ENCODE measurements around the gene SVIL.
A peak's percentile ranks its signal among the peaks of the same experiment; 100 is the strongest.

The SVIL gene

DNA sequence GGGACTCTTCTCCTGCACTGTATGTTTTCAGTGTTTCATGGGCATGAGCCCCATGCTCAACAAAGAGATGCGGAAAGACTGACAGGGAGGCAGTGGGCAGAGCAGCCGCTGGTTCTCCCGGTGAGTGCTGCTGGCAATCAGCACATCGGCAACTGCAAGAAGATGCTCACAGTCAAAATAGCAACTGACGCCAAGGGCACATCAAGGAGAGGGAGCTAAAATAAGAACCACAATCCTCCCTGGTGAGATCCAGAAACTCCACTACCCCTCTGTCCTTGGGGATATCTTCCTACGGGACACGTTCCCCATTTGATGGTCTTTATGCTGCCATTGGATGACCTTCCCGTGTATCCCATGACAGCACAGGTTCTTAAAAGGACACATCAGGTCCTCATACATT, 28.9 kb upstream of the SVIL start:
- H3K27ac Mint-ChIP-seq: no peak overlapping the region
- H3K9me3 Mint-ChIP-seq: no peaks in the 10 kb centered on the region
- H3K36me3 Mint-ChIP-seq (ENCODE audit: low read depth): no peaks in the 10 kb centered on the region
- no peak for DNase-seq (ENCODE audit: low spot score)
- no peak overlapping the region for H3K4me3 Mint-ChIP-seq
- H3K27me3 Mint-ChIP-seq (ENCODE audit: low read depth): peaks cover 14% of the 10 kb centered on the region
- H3K4me1 Mint-ChIP-seq (ENCODE audit: low read depth): peaks cover 11% of the 10 kb centered on the region

DNA sequence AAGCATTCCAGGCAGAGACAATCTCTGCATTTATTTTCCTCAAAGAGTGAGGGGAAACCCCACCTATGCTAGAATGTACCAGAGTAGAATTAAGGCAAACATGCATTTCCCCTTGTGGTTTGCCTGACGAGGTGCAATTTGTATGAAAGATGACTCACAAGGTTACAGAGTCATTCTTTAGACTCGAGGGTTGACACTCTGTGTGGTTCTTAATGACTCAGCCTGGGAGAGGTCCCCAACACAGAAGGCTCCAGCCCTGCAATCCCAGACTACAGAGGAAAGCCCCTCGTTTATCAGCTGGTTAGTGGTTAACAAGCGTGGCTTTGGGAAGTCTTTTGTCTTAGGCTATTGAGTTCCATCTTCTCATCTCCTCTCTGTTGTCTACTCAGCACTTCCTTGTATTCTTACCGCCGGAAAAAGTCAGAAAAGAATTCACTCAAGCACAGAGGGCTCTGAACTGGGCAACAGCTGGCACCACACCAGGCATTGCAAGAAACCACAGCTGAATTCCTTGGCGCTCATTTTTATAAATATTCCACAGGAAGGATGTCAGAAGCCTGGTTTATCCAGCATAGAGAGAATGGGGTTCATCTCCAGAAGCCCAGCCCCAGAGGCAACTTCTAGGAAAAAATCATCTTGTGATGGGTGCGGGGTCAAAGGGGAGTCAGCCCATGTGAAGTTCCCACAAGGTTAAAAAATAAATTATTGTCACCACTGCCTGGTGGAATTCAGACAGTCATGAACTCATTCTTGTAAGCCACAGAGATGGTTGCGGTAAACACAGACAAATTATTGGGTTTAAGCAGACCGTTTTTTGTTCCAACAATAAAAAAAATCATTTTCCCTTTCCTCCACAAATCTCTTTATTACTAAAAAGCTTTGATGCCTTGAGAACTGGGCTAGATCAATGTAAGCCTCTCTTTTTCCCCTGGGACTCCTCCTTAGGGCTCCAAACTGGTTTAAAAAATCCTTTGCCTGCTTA, 24.5 kb upstream of the SVIL start:
- Mint-ChIP-seq H3K27ac (peak overlapping the region; percentile 32), H3K27me3 (ENCODE audit: low read depth) (peaks cover 14% of the 10 kb centered on the region), H3K4me1 (ENCODE audit: low read depth) (peaks cover 13% of the 10 kb centered on the region), H3K36me3 (ENCODE audit: low read depth) (peaks cover 29% of the 10 kb centered on the region), H3K9me3 (peaks cover 21% of the 10 kb centered on the region), H3K4me3 (peak overlapping the region; percentile 58)
- peak; percentile 85 for DNase-seq (ENCODE audit: low spot score)

DNA sequence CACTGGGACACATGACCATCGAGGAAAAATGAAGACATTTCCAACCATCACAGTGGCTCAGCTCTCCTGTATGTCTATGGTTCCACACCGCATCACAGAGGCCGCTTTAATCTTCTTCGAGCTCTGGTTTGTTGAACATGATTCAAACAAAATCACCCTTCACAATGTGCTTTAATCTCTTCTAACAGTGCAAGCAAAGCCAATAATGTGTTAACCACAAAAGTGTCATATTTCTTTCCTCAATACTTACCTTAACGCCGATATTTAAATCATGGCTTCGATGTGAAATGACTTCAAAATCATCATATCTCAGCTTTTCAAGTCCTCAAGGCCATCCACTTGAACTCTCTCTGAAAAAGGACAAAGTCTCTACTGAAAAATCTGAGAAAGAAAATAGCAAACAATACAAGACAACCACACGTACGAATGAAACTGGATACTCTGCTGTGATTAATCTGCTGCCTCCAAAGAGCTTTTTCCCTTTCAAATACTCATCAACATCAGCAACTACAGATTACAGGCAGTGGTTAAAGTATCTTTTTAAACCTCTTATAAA, 23.0 kb upstream of the SVIL start:
- peaks cover 14% of the 10 kb centered on the region for H3K27me3 Mint-ChIP-seq (ENCODE audit: low read depth)
- H3K9me3 Mint-ChIP-seq: peaks cover 21% of the 10 kb centered on the region
- peaks cover 13% of the 10 kb centered on the region for H3K4me1 Mint-ChIP-seq (ENCODE audit: low read depth)
- H3K36me3 Mint-ChIP-seq (ENCODE audit: low read depth): peaks cover 29% of the 10 kb centered on the region
- no peak overlapping the region for H3K4me3 Mint-ChIP-seq
- no peak overlapping the region for H3K27ac Mint-ChIP-seq
- no peak for DNase-seq (ENCODE audit: low spot score)

DNA sequence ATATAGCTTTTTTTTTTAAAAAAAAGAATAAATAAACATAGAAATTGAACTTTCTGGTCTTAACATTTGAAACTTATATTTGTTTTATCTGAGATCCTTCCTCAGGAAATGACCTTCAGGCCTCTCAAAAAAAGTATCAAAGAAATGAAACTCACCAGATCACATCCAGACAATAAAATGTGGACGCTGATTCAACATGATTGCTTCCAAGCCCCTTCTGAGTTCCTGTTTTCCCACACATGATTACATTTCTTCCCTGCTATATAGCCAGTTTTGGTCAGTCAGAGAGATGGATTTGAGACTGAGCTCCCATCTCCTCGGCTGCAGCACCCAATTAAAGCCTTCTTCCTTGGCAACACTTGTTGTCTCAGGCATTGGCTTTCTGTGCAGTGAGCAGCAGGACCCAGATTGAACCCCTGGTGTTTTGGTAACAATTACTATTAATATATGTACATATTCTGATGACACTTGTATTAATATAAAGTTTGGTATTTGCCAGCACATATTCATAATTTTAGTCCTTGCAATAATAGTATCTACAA, 21.8 kb upstream of the SVIL start:
- H3K4me1 Mint-ChIP-seq (ENCODE audit: low read depth): peaks cover 20% of the 10 kb centered on the region
- peaks cover 9% of the 10 kb centered on the region for H3K27me3 Mint-ChIP-seq (ENCODE audit: low read depth)
- H3K4me3 Mint-ChIP-seq: no peak overlapping the region
- H3K36me3 Mint-ChIP-seq (ENCODE audit: low read depth): peaks cover 29% of the 10 kb centered on the region
- no peak for DNase-seq (ENCODE audit: low spot score)
- peaks cover 21% of the 10 kb centered on the region for H3K9me3 Mint-ChIP-seq
- H3K27ac Mint-ChIP-seq: no peak overlapping the region

DNA sequence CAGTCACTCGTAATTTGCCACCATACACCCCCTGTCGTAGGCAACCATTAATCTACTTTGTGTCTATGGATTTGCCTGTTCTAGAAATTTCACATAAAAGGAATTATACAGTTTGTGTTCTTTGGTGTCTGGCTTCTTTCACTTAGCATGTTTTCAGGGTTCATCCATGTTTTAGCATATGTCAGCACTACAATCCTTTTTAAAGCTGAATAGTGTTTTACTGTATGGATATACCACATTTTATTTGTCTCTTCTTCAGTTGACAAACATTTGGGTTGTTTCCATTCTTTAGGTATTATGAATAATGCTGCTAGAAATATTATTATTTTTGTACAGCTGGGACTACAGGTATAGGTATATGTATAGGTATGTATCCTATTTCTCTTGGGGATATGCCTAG, 17.4 kb upstream of the SVIL start:
- no peak overlapping the region for H3K27ac Mint-ChIP-seq
- H3K4me1 Mint-ChIP-seq (ENCODE audit: low read depth): peaks cover 34% of the 10 kb centered on the region

DNA sequence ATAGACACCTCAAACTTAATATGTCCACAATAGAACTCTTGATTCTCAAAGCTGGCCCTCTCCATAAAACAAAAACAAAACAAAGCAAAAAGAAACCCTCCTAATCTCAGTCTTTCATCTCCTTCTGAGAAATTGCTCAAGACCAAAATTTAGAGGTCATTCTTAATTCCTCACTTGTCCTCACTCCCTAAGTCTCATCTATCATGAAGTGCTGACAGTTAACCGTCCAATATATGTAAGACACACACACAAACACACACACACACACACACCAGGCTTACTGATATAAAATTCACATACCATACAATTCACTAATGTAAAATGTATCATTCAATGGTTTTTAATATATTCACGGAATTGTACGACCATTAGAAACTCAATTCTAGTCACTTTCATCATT, 17.0 kb upstream of the SVIL start:
- Mint-ChIP-seq H3K4me3 (no peak overlapping the region), H3K4me1 (ENCODE audit: low read depth) (peaks cover 38% of the 10 kb centered on the region), H3K36me3 (ENCODE audit: low read depth) (peaks cover 15% of the 10 kb centered on the region), H3K9me3 (peaks cover 8% of the 10 kb centered on the region), H3K27me3 (ENCODE audit: low read depth) (peaks cover 7% of the 10 kb centered on the region), H3K27ac (no peak overlapping the region)
- DNase-seq (ENCODE audit: low spot score): no peak

More for the DNA sequence above, 17.4 kb upstream of the SVIL start:
- DNase-seq (ENCODE audit: low spot score): no peak
- Mint-ChIP-seq H3K36me3 (ENCODE audit: low read depth) (peaks cover 19% of the 10 kb centered on the region), H3K27me3 (ENCODE audit: low read depth) (peaks cover 7% of the 10 kb centered on the region), H3K4me3 (no peak overlapping the region), H3K9me3 (peaks cover 12% of the 10 kb centered on the region)

DNA sequence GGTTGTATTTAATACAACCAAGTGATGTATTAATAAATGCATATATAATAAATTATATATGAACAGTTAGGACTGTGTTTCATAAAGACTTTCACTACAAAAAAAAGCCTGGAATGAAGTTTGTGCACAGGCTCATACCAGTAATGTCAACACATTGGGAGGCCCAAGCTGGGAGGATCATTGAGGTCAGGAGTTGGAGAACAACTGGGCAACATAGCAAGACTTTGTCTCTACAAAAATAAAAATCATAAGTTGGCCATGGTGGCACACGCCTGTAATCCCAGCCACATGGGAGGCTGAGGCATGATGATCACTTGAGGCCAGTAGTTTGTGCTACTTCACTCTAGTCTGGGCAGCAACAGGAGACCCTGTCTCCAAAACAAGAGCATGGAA, 15.8 kb upstream of the SVIL start:
- Mint-ChIP-seq H3K9me3 (no peaks in the 10 kb centered on the region), H3K27me3 (ENCODE audit: low read depth) (peaks cover 7% of the 10 kb centered on the region), H3K4me3 (no peak overlapping the region), H3K36me3 (ENCODE audit: low read depth) (peaks cover 9% of the 10 kb centered on the region), H3K27ac (no peak overlapping the region), H3K4me1 (ENCODE audit: low read depth) (peaks cover 46% of the 10 kb centered on the region)
- DNase-seq (ENCODE audit: low spot score): no peak

DNA sequence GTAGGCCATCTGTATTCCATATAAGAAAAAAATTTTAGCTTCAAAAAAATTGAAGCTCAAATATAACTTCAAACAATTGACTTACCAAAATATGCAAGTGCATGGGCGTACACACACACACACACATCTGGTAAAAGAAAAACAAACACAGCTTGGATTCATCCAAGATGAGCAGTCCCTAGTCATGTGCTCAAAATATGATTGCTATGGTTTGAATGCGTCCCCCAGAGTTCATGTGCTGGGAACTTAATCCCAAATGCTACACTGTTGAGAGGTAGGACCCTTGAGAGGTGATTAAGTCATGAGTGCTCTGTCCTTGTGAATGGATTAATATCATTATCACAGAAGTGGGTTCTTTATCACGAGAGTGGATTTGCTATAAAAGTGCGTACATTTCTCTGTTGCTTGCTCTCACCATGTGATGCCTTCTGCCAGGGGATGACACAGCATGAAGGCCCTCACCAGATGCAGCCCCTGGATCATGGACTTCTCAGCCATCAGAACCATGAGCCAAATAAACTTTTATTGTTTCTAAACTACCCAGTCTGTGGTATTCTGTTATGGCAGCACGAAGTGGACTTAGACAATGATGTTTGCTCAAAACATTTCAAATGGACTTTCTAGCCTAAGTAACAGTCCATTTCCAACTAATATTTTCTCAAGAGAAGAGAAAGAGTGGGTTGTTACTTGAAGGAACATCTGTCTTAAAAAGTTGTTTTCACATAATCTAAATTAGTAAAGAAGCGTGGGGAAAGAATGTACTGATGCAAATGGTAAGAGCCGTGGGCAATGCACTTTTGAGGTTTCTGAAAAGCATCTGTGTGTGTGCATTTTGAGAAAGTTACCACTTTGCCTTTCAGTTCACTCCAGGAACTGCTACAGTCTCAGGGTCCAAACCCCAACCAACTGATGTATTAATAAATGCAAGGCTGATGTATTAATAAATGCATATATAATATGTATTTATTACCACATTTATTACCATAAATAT, 15.1 kb upstream of the SVIL start:
- Mint-ChIP-seq H3K4me3 (no peak overlapping the region), H3K4me1 (ENCODE audit: low read depth) (peaks cover 46% of the 10 kb centered on the region), H3K27me3 (ENCODE audit: low read depth) (peaks cover 7% of the 10 kb centered on the region), H3K27ac (no peak overlapping the region), H3K36me3 (ENCODE audit: low read depth) (peaks cover 5% of the 10 kb centered on the region), H3K9me3 (no peaks in the 10 kb centered on the region)
- DNase-seq (ENCODE audit: low spot score): no peak

DNA sequence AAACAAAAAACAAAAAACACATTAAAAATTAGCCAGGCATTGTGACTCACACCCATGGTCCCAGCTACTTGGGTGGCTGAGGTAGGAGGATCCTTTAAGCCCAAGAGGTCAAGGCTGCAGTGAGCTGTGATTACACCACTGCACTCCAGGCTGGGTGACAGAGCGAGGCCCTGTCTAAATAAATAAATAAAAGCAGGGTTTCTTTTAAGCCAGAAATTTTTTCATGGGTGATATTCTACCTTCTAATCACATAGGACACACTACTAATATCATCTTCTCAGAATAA, 14.2 kb upstream of the SVIL start:
- peaks cover 46% of the 10 kb centered on the region for H3K4me1 Mint-ChIP-seq (ENCODE audit: low read depth)
- no peaks in the 10 kb centered on the region for H3K9me3 Mint-ChIP-seq
- no peak for DNase-seq (ENCODE audit: low spot score)
- H3K27me3 Mint-ChIP-seq (ENCODE audit: low read depth): peaks cover 7% of the 10 kb centered on the region
- H3K27ac Mint-ChIP-seq: no peak overlapping the region
- H3K4me3 Mint-ChIP-seq: no peak overlapping the region
- no peaks in the 10 kb centered on the region for H3K36me3 Mint-ChIP-seq (ENCODE audit: low read depth)

DNA sequence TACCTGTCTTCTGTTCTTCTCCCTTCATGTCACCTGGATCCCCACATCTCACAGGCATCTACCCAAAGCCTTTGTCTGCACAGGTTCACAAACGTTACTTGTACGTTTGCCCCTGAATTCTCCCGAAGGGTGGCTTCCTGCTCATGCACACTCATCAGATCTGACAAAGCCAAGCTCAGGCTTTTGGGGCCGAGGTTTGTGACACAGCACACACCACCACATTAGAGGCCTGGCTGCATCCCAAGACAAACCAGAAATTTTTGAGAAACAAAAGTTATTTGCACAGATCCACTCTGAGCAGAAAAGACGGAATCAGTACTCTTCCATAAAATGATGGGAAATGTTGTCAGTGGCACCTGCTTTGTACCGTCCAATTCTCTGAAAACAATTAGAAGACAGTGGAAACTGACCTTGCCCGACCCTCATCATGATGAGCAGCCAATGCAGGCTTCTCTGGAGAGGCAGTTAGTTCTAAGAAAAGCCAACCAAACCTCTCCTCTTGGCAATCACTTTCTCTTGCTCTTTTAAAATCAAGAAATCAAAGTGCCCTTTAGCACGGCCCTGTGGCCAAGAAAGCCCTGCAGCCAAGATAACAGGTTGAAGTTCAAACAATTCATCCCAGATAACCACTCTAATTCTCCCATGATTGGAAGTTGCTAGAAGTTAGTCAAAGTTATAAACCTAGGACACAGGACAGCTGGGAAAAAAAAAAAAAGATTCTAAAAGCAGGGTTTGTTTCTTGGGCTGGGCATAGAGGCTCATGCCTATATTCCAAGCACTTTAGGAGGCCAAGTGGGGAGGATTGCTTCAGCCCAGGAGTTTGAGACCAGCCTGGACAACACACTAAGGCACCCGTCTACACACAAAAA, 13.6 kb upstream of the SVIL start:
- DNase-seq (ENCODE audit: low spot score): no peak
- Mint-ChIP-seq H3K27ac (peak overlapping the region; percentile 76), H3K9me3 (no peaks in the 10 kb centered on the region), H3K36me3 (ENCODE audit: low read depth) (no peaks in the 10 kb centered on the region), H3K27me3 (ENCODE audit: low read depth) (peaks cover 7% of the 10 kb centered on the region), H3K4me1 (ENCODE audit: low read depth) (peaks cover 46% of the 10 kb centered on the region), H3K4me3 (peak overlapping the region; percentile 58)

DNA sequence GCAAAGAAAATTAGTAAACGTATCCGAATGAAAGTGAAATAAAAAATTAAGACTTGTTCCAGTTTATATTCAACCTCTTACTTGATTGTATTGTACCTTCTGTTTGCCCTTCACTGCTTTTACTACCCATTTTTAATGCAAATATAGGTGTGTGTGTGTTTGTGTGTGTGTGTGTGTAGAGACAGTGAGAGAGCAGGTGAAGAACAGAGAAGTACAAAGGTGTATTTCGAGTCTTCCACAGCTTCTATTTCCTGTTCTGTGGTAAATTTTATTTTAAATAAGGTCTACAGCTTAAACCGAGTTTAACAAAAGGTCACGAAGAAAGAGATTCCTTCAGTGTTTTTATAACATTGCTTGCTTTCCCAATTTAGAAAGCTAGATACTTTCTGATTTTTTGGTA, 12.7 kb upstream of the SVIL start:
- Mint-ChIP-seq H3K9me3 (no peaks in the 10 kb centered on the region), H3K4me1 (ENCODE audit: low read depth) (peaks cover 46% of the 10 kb centered on the region), H3K27me3 (ENCODE audit: low read depth) (peaks cover 3% of the 10 kb centered on the region), H3K36me3 (ENCODE audit: low read depth) (no peaks in the 10 kb centered on the region), H3K27ac (no peak overlapping the region), H3K4me3 (no peak overlapping the region)
- DNase-seq (ENCODE audit: low spot score): no peak

DNA sequence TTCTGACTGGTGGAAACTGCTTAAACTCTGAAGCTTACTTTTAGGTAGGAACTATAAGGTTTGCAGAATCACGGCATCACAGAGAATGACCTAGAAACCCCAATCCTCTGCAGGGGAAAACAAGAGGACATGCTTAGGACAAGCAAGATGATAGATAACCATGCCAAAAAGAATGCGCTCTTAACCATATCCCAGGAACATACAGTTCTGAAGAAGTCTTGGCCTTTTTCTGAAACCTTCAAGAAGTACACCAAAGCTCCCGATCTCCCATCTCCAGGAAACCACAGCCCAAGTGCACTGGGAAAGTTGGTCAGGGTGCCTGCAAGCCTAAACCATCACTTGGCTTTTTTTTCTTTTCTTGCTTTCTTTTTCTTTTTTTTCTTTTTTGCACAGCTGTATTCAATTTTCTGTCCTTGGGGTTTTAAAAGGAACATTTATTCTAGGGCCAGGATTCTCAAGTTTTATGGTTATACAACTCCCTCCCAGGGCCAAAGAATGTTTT, 12.2 kb upstream of the SVIL start:
- Mint-ChIP-seq H3K4me3 (peak overlapping the region; percentile 22), H3K27ac (peak overlapping the region; percentile 15), H3K27me3 (ENCODE audit: low read depth) (peaks cover 3% of the 10 kb centered on the region), H3K9me3 (no peaks in the 10 kb centered on the region), H3K4me1 (ENCODE audit: low read depth) (peaks cover 44% of the 10 kb centered on the region), H3K36me3 (ENCODE audit: low read depth) (no peaks in the 10 kb centered on the region)
- DNase-seq (ENCODE audit: low spot score): no peak
